GM20000 (cell line): ENCODE measurements around the gene PCBP4.
A peak's percentile ranks its signal among the peaks of the same experiment; 100 is the strongest.

Experiments
- DNase-seq: peaks from one replicate; pipeline ENCODE4 v3.0.0; 2012; ENCODE audit warnings: low spot score
- TF ChIP-seq, protein P1 (sequence below): IDR thresholded peaks from 2 replicates; pipeline ENCODE4 v1.5.1; 2012; ENCODE audit warnings: mild to moderate bottlenecking, control low read depth; ENCODE audit errors: extremely low read depth, missing control alignments

The PCBP4 gene

DNA sequence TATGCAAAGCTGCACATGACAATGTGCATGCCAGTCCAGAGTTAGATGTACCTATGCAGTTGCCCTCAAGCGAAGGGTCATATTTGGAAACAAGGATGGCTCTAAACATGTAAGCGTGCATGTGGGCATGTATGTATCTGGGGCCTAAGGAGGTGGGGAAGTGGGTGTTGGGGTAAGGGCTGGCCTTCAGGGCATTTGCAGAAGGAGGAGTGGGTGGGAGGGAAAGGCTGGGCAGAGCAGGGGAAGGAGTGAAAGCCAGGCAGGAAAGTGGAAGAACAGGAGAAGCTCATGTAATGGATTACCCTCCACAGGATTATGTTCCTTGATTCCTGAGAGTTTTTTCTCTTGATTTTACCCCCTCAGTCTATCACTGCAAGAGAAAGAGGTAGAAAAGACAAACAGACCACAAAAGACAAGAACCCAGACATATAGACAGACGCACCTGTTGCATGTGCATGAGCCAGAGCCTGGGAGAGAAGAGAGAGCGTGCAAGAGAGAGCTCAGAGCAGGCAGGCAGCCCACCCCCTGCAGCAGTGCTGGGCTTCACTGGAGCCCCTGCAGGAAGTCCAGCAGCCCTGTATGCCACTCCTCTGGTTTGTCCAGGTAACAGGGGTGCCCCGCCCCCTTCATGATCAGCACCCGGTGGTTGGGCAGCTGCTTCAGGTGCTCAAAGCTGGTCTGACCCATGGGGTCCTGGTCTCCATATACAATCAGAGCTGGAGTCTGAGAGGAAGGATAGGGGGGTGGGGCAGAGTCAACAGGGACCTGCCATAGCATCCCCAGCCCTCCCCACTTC is 1.8 kb upstream of the PCBP4 start:
- DNase-seq: no peak
- TF ChIP-seq, protein P1, sequence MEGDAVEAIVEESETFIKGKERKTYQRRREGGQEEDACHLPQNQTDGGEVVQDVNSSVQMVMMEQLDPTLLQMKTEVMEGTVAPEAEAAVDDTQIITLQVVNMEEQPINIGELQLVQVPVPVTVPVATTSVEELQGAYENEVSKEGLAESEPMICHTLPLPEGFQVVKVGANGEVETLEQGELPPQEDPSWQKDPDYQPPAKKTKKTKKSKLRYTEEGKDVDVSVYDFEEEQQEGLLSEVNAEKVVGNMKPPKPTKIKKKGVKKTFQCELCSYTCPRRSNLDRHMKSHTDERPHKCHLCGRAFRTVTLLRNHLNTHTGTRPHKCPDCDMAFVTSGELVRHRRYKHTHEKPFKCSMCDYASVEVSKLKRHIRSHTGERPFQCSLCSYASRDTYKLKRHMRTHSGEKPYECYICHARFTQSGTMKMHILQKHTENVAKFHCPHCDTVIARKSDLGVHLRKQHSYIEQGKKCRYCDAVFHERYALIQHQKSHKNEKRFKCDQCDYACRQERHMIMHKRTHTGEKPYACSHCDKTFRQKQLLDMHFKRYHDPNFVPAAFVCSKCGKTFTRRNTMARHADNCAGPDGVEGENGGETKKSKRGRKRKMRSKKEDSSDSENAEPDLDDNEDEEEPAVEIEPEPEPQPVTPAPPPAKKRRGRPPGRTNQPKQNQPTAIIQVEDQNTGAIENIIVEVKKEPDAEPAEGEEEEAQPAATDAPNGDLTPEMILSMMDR: no peak

DNA sequence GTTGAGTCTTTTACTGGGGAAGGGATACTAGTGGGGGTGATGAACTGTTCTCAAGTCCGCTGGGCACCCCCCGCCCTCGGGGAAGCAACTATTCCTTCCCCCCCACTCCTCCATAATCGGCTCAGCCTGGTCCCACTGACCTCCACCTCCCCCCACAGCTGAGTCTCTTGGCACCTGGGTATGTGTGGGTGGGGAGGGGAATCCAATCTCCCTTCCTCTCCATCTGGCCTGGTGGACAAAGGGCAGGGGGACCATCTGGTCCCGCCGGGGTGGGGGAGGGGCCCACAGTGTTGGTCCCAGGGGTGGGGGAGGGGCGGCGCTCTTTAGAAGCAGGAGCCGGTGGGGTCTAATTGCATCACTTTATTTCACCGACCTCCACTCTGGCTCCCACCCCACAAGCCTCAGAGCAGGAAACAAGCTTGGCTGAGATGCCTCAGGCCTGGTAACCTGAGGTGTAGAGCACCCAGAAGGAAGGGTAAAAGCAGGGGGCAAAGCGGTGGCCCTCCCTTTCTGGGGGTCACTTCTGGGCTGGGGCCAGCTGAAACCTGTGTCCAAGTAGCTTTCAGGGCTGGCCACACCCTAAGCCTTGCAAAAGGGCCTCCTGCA is 1.0 kb upstream of the PCBP4 start:
- TF ChIP-seq, protein P1: no peak

DNA sequence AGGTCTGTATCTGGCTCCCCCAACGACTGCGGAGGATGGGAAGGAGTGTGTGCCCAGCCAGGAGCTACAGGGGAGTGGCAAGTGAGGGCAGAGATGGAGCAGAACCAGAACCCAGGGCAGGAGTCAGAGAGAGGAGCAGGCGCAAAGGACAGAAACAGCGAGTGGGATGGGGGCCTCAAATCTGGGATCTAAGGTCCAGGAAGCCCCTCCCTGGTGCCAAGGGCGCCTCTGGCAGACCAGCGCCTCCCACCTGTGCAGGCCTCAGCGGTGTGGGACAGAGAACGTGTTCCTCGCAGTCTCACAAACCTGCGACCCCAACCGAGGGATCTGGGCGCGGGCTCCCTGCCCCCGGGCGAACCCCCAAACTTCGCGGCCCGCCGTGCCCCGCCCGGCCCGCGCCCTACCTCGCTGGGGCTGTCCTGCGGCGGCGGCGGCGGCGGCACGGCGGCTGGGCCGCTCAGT is 301 bp downstream of the PCBP4 start:
- DNase-seq: peak; percentile 36
- TF ChIP-seq, protein P1: no peak

More for the DNA sequence above, 1.0 kb upstream of the PCBP4 start:
- DNase-seq: peak; percentile 36

DNA sequence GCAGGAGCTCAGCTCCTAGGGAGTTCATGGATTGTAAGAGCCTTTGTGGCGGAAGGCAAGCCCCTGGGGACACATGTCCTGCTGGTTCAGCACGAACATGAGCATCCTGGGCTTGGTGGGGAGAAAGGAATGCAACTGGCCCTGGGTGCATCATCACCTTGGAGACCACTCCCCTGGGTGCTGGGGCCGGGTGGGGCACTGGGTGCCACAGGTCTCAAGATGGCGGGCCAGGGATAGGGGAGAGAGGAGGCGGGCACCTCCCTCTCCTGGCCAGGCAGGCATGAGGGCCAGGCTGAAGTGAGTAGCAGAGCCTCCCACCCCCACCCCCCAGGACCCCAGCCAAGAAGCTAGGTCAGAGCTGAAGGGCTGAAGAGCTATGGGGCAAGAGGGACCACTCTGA is 768 bp downstream of the PCBP4 start:
- no peak for DNase-seq
- TF ChIP-seq, protein P1: no peak

DNA sequence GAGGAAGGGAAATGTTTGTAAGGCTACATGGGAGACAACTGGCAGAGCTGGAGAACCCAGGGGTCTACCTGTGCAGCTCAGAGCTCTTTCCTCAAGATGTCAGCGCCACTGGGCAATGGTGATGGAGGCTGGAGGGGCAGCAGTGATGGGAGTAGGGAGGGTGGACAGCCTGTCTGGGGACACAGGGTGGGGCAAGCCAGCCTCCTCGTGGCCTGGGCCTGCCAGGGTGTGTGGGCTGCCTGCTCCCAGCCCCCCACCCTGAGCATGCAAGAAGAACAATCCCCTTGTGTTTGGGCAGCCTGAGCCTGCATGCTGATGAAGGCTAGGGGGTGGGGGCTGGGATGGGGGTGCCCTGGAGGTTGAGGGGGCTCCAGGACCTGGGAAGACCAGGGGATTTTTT is 1.2 kb downstream of the PCBP4 start:
- TF ChIP-seq, protein P1: no peak
- DNase-seq: peak; percentile 8

DNA sequence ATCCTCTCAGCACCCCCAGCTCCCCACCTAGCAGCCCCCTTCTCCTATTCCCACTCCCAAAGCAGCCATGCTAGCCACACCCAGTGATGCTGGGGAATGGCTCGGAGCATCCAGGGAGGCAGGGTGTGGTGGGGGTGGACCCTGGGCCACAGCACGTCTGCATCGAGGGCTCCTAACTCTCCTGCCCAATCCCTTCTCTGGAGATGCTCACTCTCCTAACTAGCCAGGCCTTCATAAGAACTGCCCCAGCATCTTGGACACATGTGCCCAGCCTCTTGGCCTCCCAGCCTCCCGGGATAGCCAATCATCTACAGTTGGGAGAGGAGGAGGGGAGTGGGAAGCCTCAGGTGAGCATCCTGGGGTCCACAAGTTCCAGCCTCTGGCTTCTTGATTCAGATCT is 2.7 kb downstream of the PCBP4 start:
- no peak for DNase-seq
- TF ChIP-seq, protein P1: no peak

DNA sequence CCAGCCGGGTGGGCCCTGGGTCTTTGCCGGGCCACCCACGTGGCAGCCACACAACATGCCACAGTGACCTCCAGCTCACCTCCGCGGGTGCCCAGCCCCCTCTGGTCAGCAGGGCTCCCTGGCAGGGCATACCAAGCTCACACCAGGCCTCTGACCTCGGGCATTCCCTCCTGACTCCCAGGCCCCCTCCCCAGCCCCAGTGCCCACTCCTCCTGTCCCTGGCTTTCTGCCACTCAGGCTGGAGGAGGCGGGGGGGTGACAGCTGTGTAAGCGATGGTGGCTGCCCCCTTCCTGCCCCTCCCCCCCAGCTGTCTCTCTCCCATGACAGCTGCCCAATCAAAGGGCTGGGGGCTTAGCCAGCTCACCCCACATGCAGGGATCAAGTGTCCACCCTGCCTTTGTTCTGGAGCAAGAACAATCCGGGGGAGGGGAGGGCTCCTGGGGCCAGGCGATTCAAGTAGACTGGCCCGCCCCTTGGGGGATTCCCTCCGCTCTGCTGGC is 3.3 kb downstream of the PCBP4 start:
- TF ChIP-seq, protein P1: no peak
- DNase-seq: no peak
